Neural progenitor cell (in vitro differentiated cells): ENCODE measurements around the gene CDCA4. TPM values are rescaled to one million over a fixed set of nuclear protein-coding genes. Genes with fewer than 3 reads are reported as not detected.
A peak's percentile ranks its signal among the peaks of the same experiment; 100 is the strongest.

Experiments
- DNase-seq: peaks from one replicate; pipeline ENCODE4 v3.0.0-alpha.2; 2016; ENCODE audit warnings: low spot score
- H2AFZ ChIP-seq: fragments of 200-600 bp; sonication (generic); replicated peaks from 2 replicates; pipeline ENCODE4 v1.6.1; 2016; ENCODE audit warnings: antibody characterized with exemption
- H3F3A ChIP-seq: fragments of 200-600 bp; sonication (generic); 2 replicates; pipeline ENCODE4 v1.6.1; 2016; ENCODE audit warnings: antibody characterized with exemption, low read depth
- H3K27ac ChIP-seq: fragments of 200-600 bp; sonication (generic); 2 replicates; pipeline ENCODE4 v1.5.1; 2016; ENCODE audit warnings: mild to moderate bottlenecking
- H3K27me3 ChIP-seq: fragments of 200-600 bp; sonication (generic); 2 replicates; pipeline ENCODE4 v1.6.1; 2016; ENCODE audit warnings: mild to moderate bottlenecking, moderate library complexity
- H3K36me3 ChIP-seq: fragments of 200-600 bp; sonication (generic); 2 replicates; pipeline ENCODE4 v1.5.1; 2016
- H3K4me1 ChIP-seq: fragments of 200-600 bp; sonication (generic); 2 replicates; pipeline ENCODE4 v1.6.1; 2016; ENCODE audit warnings: mixed run types
- H3K4me2 ChIP-seq: fragments of 200-600 bp; sonication (generic); 2 replicates; pipeline ENCODE4 v1.6.1; 2016
- H3K4me3 ChIP-seq: fragments of 200-600 bp; sonication (generic); 2 replicates; pipeline ENCODE4 v1.5.1; 2016
- H3K79me2 ChIP-seq: fragments of 200-600 bp; sonication (generic); 2 replicates; pipeline ENCODE4 v1.6.1; 2016; ENCODE audit warnings: low read depth
- H3K9ac ChIP-seq: fragments of 200-600 bp; sonication (generic); 2 replicates; pipeline ENCODE4 v1.6.1; 2016
- H3K9me3 ChIP-seq: fragments of 200-600 bp; sonication (generic); 2 replicates; pipeline ENCODE4 v1.5.1; 2016; ENCODE audit warnings: low read depth
- H4K20me1 ChIP-seq: fragments of 200-600 bp; sonication (generic); 2 replicates; pipeline ENCODE4 v1.6.1; 2016; ENCODE audit warnings: low read depth
- H3K27ac Mint-ChIP-seq: 3 replicates; pipeline ENCODE4 v1.8.0; 2021; ENCODE audit warnings: mixed read lengths
- H3K27me3 Mint-ChIP-seq: 2 replicates; pipeline ENCODE4 v1.8.0; 2022; ENCODE audit warnings: low read depth, mild to moderate bottlenecking, inconsistent platforms, moderate library complexity, mixed read lengths; ENCODE audit not compliant: insufficient read depth
- H3K36me3 Mint-ChIP-seq: 3 replicates; pipeline ENCODE4 v1.8.0; 2021; ENCODE audit warnings: mixed read lengths
- H3K4me1 Mint-ChIP-seq: 3 replicates; pipeline ENCODE4 v1.8.0; 2021; ENCODE audit warnings: mixed read lengths
- H3K4me3 Mint-ChIP-seq: 3 replicates; pipeline ENCODE4 v1.8.0; 2021; ENCODE audit warnings: mild to moderate bottlenecking, moderate library complexity, mixed read lengths
- H3K9me3 Mint-ChIP-seq: 3 replicates; pipeline ENCODE4 v1.8.0; 2020; ENCODE audit warnings: mixed read lengths
- EZH2 ChIP-seq: fragments of 200-600 bp; sonication (generic); IDR thresholded peaks from 2 replicates; pipeline ENCODE4 v1.6.1; 2017; ENCODE audit warnings: antibody characterized with exemption, mild to moderate bottlenecking, moderate library complexity
- EZH2phosphoT487 ChIP-seq: fragments of 200-600 bp; sonication (generic); IDR thresholded peaks from 2 replicates; pipeline ENCODE4 v1.6.1; 2017; ENCODE audit warnings: antibody characterized with exemption
- total RNA-seq: library from RNA; depleted of rRNA; stranded (reverse); fragments of >200 nt; gene quantifications from 2 replicates; pipeline ENCODE4 v1.2.3, GENCODE V29; 2015; ENCODE audit warnings: low replicate concordance
- TF ChIP-seq, protein P1 (sequence below): fragments of 200-600 bp; sonication (generic); IDR thresholded peaks from 2 replicates; pipeline ENCODE4 v1.5.1; 2017; ENCODE audit warnings: antibody characterized with exemption, mild to moderate bottlenecking

Gene CDCA4
- total RNA-seq, 1 donor from 2014 or later = 56.6 TPM

DNA sequence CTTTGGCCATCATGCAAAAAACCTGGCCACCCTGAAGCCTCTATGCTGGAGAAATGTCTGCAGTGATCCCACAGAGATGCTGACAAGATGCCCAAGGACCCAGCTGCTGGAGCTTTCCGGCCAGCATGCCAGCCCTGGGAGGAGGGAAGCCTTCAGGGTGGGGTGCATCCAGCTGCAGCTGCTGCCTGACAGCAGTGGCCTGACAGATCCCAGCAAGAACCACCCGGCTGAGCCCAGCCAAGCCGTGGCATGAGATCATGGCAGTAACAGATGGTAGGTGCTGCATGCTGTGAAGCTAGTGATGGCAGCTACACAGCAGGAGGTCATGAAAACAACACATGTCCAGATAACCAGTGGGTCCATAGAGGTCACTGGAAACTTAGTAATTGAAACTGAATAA is 21.5 kb downstream of the CDCA4 start:
- Histone ChIP-seq H3K27me3 (no peaks in the 10 kb centered on the region), H4K20me1 (no peaks in the 10 kb centered on the region), H3K9me3 (no peaks in the 10 kb centered on the region), H3F3A (no peaks in the 10 kb centered on the region), H3K4me3 (no peak overlapping the region), H3K79me2 (no peaks in the 10 kb centered on the region), H3K4me1 (no peaks in the 10 kb centered on the region), H3K9ac (no peak overlapping the region), H3K27ac (no peak overlapping the region), H2AFZ (no peak overlapping the region), H3K36me3 (no peaks in the 10 kb centered on the region), H3K4me2 (no peak overlapping the region)
- Mint-ChIP-seq H3K9me3 (no peaks in the 10 kb centered on the region), H3K4me1 (no peaks in the 10 kb centered on the region), H3K4me3 (no peak overlapping the region), H3K27ac (peak overlapping the region; percentile 82), H3K27me3 (peaks cover 4% of the 10 kb centered on the region), H3K36me3 (peaks cover 16% of the 10 kb centered on the region)
- DNase-seq = no peak
- no peak for TF ChIP-seq EZH2
- no peak for TF ChIP-seq EZH2phosphoT487
- TF ChIP-seq, protein P1, sequence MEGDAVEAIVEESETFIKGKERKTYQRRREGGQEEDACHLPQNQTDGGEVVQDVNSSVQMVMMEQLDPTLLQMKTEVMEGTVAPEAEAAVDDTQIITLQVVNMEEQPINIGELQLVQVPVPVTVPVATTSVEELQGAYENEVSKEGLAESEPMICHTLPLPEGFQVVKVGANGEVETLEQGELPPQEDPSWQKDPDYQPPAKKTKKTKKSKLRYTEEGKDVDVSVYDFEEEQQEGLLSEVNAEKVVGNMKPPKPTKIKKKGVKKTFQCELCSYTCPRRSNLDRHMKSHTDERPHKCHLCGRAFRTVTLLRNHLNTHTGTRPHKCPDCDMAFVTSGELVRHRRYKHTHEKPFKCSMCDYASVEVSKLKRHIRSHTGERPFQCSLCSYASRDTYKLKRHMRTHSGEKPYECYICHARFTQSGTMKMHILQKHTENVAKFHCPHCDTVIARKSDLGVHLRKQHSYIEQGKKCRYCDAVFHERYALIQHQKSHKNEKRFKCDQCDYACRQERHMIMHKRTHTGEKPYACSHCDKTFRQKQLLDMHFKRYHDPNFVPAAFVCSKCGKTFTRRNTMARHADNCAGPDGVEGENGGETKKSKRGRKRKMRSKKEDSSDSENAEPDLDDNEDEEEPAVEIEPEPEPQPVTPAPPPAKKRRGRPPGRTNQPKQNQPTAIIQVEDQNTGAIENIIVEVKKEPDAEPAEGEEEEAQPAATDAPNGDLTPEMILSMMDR = no peak

DNA sequence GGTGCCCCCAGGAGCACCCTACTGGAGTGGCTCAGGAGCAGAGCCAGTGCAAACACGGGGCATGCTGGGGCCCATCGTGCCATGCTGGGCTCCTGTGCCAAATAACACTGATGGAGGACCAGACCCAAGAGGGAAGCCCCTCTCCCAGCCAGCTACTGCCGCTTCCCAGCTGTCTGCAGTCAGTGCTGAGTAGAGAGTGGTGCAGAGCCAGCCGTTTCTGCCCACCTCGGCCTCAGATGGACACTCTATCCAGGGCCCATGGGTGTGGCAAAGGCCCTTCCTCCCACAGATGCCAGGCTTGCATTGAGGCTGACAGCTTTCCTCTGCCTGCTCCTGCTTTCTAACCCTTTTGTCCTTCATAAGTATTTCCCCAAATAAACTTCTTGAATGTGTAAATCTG is 22.1 kb downstream of the CDCA4 start:
- no peaks in the 10 kb centered on the region for H3K79me2 ChIP-seq
- no peak overlapping the region for H3K4me3 Mint-ChIP-seq

DNA sequence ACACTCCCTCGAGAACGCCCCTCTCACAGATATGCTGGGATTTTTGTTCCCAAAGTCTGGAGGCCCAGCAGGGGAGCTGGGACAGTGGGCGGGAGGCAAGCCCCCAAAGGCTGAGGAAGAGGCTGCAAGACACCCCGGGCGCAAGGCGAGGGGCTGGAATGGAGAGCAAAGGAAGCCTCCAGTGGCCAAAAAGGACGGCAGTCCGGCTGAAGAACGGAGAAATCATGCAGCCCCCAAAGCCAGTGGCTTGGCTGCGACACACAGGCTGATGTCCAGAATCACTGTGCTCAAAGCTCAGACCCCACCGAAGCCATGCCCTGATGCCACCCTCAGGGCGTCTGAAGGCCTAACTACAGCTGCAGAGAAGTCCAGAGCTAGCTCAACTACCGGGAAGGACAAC is 24.4 kb downstream of the CDCA4 start:
- Histone ChIP-seq H3K79me2 (no peaks in the 10 kb centered on the region), H3K27ac (no peak overlapping the region)
- H3K36me3 Mint-ChIP-seq = peaks cover 28% of the 10 kb centered on the region

More for the DNA sequence above, 22.1 kb downstream of the CDCA4 start:
- H3K27me3 ChIP-seq = no peaks in the 10 kb centered on the region
- H3K9ac ChIP-seq = no peak overlapping the region
- H4K20me1 ChIP-seq = no peaks in the 10 kb centered on the region
- H3F3A ChIP-seq = no peaks in the 10 kb centered on the region
- H3K27ac Mint-ChIP-seq = peak overlapping the region; percentile 82
- no peaks in the 10 kb centered on the region for H3K9me3 Mint-ChIP-seq
- no peaks in the 10 kb centered on the region for H3K36me3 ChIP-seq
- no peak overlapping the region for H3K27ac ChIP-seq
- no peaks in the 10 kb centered on the region for H3K9me3 ChIP-seq
- no peak for TF ChIP-seq EZH2
- TF ChIP-seq, protein P1 = no peak
- TF ChIP-seq EZH2phosphoT487 = no peak
- no peaks in the 10 kb centered on the region for H3K4me1 Mint-ChIP-seq
- peaks cover 4% of the 10 kb centered on the region for H3K27me3 Mint-ChIP-seq
- no peak overlapping the region for H3K4me2 ChIP-seq
- no peak overlapping the region for H3K4me3 ChIP-seq
- H2AFZ ChIP-seq = no peak overlapping the region
- H3K4me1 ChIP-seq = no peaks in the 10 kb centered on the region
- DNase-seq = no peak
- H3K36me3 Mint-ChIP-seq = peaks cover 16% of the 10 kb centered on the region

More for the DNA sequence above, 24.4 kb downstream of the CDCA4 start:
- no peak overlapping the region for H2AFZ ChIP-seq
- no peaks in the 10 kb centered on the region for H3K36me3 ChIP-seq
- DNase-seq = no peak
- Mint-ChIP-seq H3K27ac (no peak overlapping the region), H3K4me1 (no peaks in the 10 kb centered on the region), H3K4me3 (no peak overlapping the region), H3K9me3 (peaks cover 2% of the 10 kb centered on the region), H3K27me3 (peaks cover 6% of the 10 kb centered on the region)
- no peaks in the 10 kb centered on the region for H3F3A ChIP-seq
- no peaks in the 10 kb centered on the region for H4K20me1 ChIP-seq
- TF ChIP-seq EZH2phosphoT487 (no peak), EZH2 (no peak)
- TF ChIP-seq, protein P1 = no peak
- no peak overlapping the region for H3K9ac ChIP-seq
- H3K27me3 ChIP-seq = no peaks in the 10 kb centered on the region
- no peaks in the 10 kb centered on the region for H3K9me3 ChIP-seq
- no peak overlapping the region for H3K4me2 ChIP-seq
- H3K4me1 ChIP-seq = no peaks in the 10 kb centered on the region
- no peak overlapping the region for H3K4me3 ChIP-seq
